Neural progenitor cell (in vitro differentiated cells): ENCODE results near the gene ACOT13.

Experiments used
- EZH2 ChIP-seq: fragments of 200-600 bp; sonication (generic); IDR thresholded peaks from 2 replicates; pipeline ENCODE4 v1.6.1; 2017; ENCODE audit warnings: antibody characterized with exemption, mild to moderate bottlenecking, moderate library complexity
- EZH2phosphoT487 ChIP-seq: fragments of 200-600 bp; sonication (generic); IDR thresholded peaks from 2 replicates; pipeline ENCODE4 v1.6.1; 2017; ENCODE audit warnings: antibody characterized with exemption
- TF ChIP-seq, protein P1 (sequence below): fragments of 200-600 bp; sonication (generic); IDR thresholded peaks from 2 replicates; pipeline ENCODE4 v1.5.1; 2017; ENCODE audit warnings: antibody characterized with exemption, mild to moderate bottlenecking

DNA sequence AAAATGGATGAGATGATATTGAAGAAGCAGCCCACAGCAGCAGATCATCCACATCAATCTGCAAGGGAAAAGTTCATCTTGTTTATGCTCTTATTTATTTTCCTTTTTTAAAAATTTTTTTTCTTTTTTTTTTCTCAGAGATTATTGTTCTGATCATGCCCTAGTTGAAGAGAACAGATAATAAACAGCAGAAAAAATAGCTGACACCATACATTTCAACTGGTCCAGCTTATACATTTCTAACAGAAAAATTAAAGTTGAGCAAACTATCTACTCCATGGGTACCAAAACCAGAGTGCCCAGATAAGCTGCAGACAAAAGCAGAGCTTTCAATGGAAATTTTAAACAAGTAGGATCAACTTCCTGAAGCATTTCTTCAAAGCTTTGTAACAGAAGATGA lies 30.2 kb upstream of the ACOT13 start:
- TF ChIP-seq EZH2 (no peak), EZH2phosphoT487 (no peak)
- TF ChIP-seq, protein P1, sequence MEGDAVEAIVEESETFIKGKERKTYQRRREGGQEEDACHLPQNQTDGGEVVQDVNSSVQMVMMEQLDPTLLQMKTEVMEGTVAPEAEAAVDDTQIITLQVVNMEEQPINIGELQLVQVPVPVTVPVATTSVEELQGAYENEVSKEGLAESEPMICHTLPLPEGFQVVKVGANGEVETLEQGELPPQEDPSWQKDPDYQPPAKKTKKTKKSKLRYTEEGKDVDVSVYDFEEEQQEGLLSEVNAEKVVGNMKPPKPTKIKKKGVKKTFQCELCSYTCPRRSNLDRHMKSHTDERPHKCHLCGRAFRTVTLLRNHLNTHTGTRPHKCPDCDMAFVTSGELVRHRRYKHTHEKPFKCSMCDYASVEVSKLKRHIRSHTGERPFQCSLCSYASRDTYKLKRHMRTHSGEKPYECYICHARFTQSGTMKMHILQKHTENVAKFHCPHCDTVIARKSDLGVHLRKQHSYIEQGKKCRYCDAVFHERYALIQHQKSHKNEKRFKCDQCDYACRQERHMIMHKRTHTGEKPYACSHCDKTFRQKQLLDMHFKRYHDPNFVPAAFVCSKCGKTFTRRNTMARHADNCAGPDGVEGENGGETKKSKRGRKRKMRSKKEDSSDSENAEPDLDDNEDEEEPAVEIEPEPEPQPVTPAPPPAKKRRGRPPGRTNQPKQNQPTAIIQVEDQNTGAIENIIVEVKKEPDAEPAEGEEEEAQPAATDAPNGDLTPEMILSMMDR = no peak
